Heart left ventricle (tissue), 16 donors: ENCODE measurements around the gene TAGAP. TPM values are rescaled to one million over a fixed set of nuclear protein-coding genes. Genes with fewer than 3 reads are reported as not detected.
"Not testable (repeated sequence)": the region's sequence is repeated elsewhere in the genome, so short reads cannot be mapped to it uniquely, and the experiment has no call there.

Experiments
- ATAC-seq, 4 donors: fragments of 200-7000 bp; cut with Tn5 transposase; one replicate each; pipeline ENCODE4 v1.9.1; 2020 to 2022; ENCODE audit warnings: moderate library complexity in 4 of 4, mild to moderate bottlenecking in 3 of 4, moderate number of reproducible peaks in 1 of 4
- DNase-seq, 5 donors: peaks; one replicate each; pipeline ENCODE4 v3.0.0-alpha.2; 2020
- H3K27ac ChIP-seq, 12 donors: fragments of 200-600 bp; sonication (generic) in 4 of 12; one replicate each; pipeline versions ENCODE4 v1.5.0 to v1.8.0; 2016 to 2022; ENCODE audit warnings: mild to moderate bottlenecking in 2 of 12
- H3K27me3 ChIP-seq, 9 donors: fragments of 200-600 bp; sonication (generic) in 2 of 9; one replicate each; pipeline versions ENCODE4 v1.5.1 to v1.8.0; 2016 to 2022; ENCODE audit warnings: mild to moderate bottlenecking in 3 of 9
- H3K36me3 ChIP-seq, 9 donors: fragments of 200-600 bp; sonication (generic) in 2 of 9; one replicate each; pipeline versions ENCODE4 v1.5.0 to v1.8.0; 2018 to 2022; ENCODE audit warnings: mild to moderate bottlenecking in 2 of 9
- H3K4me1 ChIP-seq, 12 donors: fragments of 200-600 bp; sonication (generic) in 4 of 12; one replicate each; pipeline versions ENCODE4 v1.5.0 to v1.8.0; 2016 to 2022; ENCODE audit warnings: mild to moderate bottlenecking in 3 of 12
- H3K4me3 ChIP-seq, 12 donors: fragments of 200-600 bp; sonication (generic) in 4 of 12; one replicate each; pipeline versions ENCODE4 v1.5.0 to v1.8.0; 2017 to 2022; ENCODE audit warnings: mild to moderate bottlenecking in 9 of 12, moderate library complexity in 4 of 12
- H3K9me3 ChIP-seq, 12 donors: fragments of 200-600 bp; sonication (generic) in 4 of 12; one replicate each; pipeline versions ENCODE4 v1.5.0 to v1.8.0; 2016 to 2022; ENCODE audit warnings: mild to moderate bottlenecking in 1 of 12
- CTCF ChIP-seq, 12 donors: fragments of 200-600 bp; sonication (generic) in 4 of 12; IDR thresholded peaks; one replicate each; pipeline versions ENCODE4 v1.5.0 to v1.8.0; 2018 to 2022; ENCODE audit warnings: antibody characterized with exemption in 12 of 12, mild to moderate bottlenecking in 5 of 12
- POLR2A ChIP-seq, 2 donors: fragments of 450-650 bp; IDR thresholded peaks; one replicate each; pipeline ENCODE4 v1.6.1; 2017; ENCODE audit warnings: antibody characterized with exemption in 2 of 2, mild to moderate bottlenecking in 2 of 2, moderate library complexity in 2 of 2
- WGBS, 4 donors: extraction: QIAGEN DNeasy Blood & Tissue Kit in 2 of 4; methylation state at CpG; one replicate each; pipeline versions ENCODE4 v1.1.5 to v1.1.7; 2013 to 2018; 5-methylcytosine and 5-hydroxymethylcytosine counted together
- intact Hi-C, 10 donors: fragments of 100-400 bp; cut with DNase I; formaldehyde crosslinking; loops; one replicate each; pipeline versions ENCODE4 v1.11.1 to v1.14.2; 2022
- polyA plus RNA-seq, 2 donors: library from polyadenylated mRNA; stranded (reverse); fragments of 200-250 nt; gene quantifications; one replicate each; pipeline ENCODE4 v1.2.3, GENCODE V29; 2013
- total RNA-seq, 9 donors: library from RNA; depleted of rRNA in 2 of 9; stranded (reverse); fragments of >200 nt in 2 of 9; fragmentation: NEBNext Ultra II Directional in 3 of 9; extraction: Animal tissue kit (Norgen Biotek cat#: 25700) in 3 of 9; gene quantifications; one replicate each; pipeline versions ENCODE4 v1.1.0 to v1.2.4, GENCODE V29; 2016 to 2023
- donor health status: ischemic (EF 13 %, LVEDD 7.1; RV severe dilation, severe dysfunction).
- donor health status: healthy with polysubstance abuse.
- donor health status: DM: no; HTN: yes; CAD: no.
- donor health status: DM: no; HTN: no; CAD: no.
- donor health status: ischemic (EF 25% LVEDD 6.9; RV normal size, moderate dysfunction).
- donor health status: ischemic (EF 25% LVEDD 5.7; RV mildly dilated, moderate dysfunction).
- donor health status: healthy.
- donor health status: DM: yes; HTN: yes; CAD: no.
- donor health status: ischemic (EF 35%, LVEDD 5.7; RV mildly dilated, moderate dysfunction).
- donor health status: nonischemic (EF 11% LVEDD 7.7; RV severe dilation, severe dysfunction).
- donor health status: DM: yes; HTN: yes; CAD: no.
- donor health status: PGD.
- donor health status: ischemic (EF 29% LVEDD 5.4; RV normal size, mild dysfunction).
- donor health status: nonischemic (EF 23%, LVEDD 6.1; RV moderate dilation, normal function).

Gene TAGAP
- total and polyA plus RNA-seq, 11 donors = 0.23 to 9.3 (median 1.3) TPM

GRCh38 chr6:159035891-159036290 is 8.9 kb downstream of the TAGAP start:
- Histone ChIP-seq H3K9me3 (no peaks in the 10 kb centered on the region), H3K4me1 (peaks cover 0 to 68% (median 0%) of the 10 kb centered on the region in 12 donors), H3K27me3 (no peaks in the 10 kb centered on the region), H3K36me3 (peaks cover 0 to 53% (median 0%) of the 10 kb centered on the region in 9 donors), H3K4me3 (no peak overlapping the region), H3K27ac (no peak overlapping the region)
- intact Hi-C loops = no loop called here
- TF ChIP-seq CTCF (IDR thresholded peaks at IDR 0.05) = no peak
- no peak for TF ChIP-seq POLR2A (IDR thresholded peaks at IDR 0.05)
- DNase-seq (no peak), ATAC-seq (no peak)
- 90 to 92% (median 90%) methylated on average over 12 to 17 of the region's 17 CpGs for WGBS, 4 donors

- 85 to 88% (median 87%) methylated on average over 11 of the region's 11 CpGs for WGBS, 4 donors
- intact Hi-C loops = no loop called here
- no peak for ATAC-seq
- peaks cover 0 to 34% (median 0%) of the 10 kb centered on the region in 9 donors for H3K36me3 ChIP-seq
- no peaks in the 10 kb centered on the region for H3K9me3 ChIP-seq
- peaks cover 0 to 43% (median 0%) of the 10 kb centered on the region in 12 donors for H3K4me1 ChIP-seq
- H3K27ac ChIP-seq = peak overlapping the region in 1 of 12 donors; percentile 66
- no peak for DNase-seq
- H3K27me3 ChIP-seq = no peaks in the 10 kb centered on the region
- H3K4me3 ChIP-seq = no peak overlapping the region
- TF ChIP-seq POLR2A (IDR thresholded peaks at IDR 0.05) (no peak), CTCF (IDR thresholded peaks at IDR 0.05) (no peak)
Observed at GRCh38 chr6:159033160-159034049, 11.4 kb downstream of the TAGAP start.

GRCh38 chr6:159031846-159032245 is 12.9 kb downstream of the TAGAP start:
- H3K36me3 ChIP-seq = peaks cover 0 to 18% (median 0%) of the 10 kb centered on the region in 9 donors
- intact Hi-C loops = no loop called here
- H3K4me3 ChIP-seq = peak overlapping the region in 1 of 12 donors; percentile 1
- TF ChIP-seq CTCF (IDR thresholded peaks at IDR 0.05) (no peak), POLR2A (IDR thresholded peaks at IDR 0.05) (no peak)
- DNase-seq (no peak), ATAC-seq (no peak)
- no peaks in the 10 kb centered on the region for H3K27me3 ChIP-seq
- H3K4me1 ChIP-seq = peaks cover 0 to 30% (median 0%) of the 10 kb centered on the region in 12 donors
- H3K9me3 ChIP-seq = no peaks in the 10 kb centered on the region
- 79 to 84% (median 82%) methylated on average over 5 of the region's 5 CpGs for WGBS, 4 donors
- peak overlapping the region in 1 of 12 donors; percentile 66 for H3K27ac ChIP-seq

GRCh38 chr6:159030168-159030567 is 14.6 kb downstream of the TAGAP start:
- peaks cover 0 to 1% (median 0%) of the 10 kb centered on the region in 9 donors for H3K36me3 ChIP-seq
- no peak overlapping the region for H3K4me3 ChIP-seq
- peaks cover 0 to 20% (median 0%) of the 10 kb centered on the region in 12 donors for H3K4me1 ChIP-seq
- intact Hi-C loops = no loop called here
- peaks cover 0 to 12% (median 6%) of the 10 kb centered on the region in 12 donors for H3K9me3 ChIP-seq
- no peak overlapping the region for H3K27ac ChIP-seq
- TF ChIP-seq CTCF (IDR thresholded peaks at IDR 0.05) (no peak), POLR2A (IDR thresholded peaks at IDR 0.05) (no peak)
- H3K27me3 ChIP-seq = no peaks in the 10 kb centered on the region
- WGBS, 4 donors = 85 to 91% (median 90%) methylated on average over 2 of the region's 2 CpGs
- no peak for ATAC-seq
- DNase-seq = no peak

GRCh38 chr6:159025224-159025623 is 19.6 kb downstream of the TAGAP start:
- H3K36me3 ChIP-seq, ATAC-seq, intact Hi-C loops, H3K27me3 ChIP-seq, H3K4me1 ChIP-seq, H3K27ac ChIP-seq, DNase-seq, H3K4me3 ChIP-seq: not testable (repeated sequence)
- H3K9me3 ChIP-seq = peaks cover 0 to 37% (median 15%) of the 10 kb centered on the region in 12 donors
- 95 to 100% (median 98%) methylated on average over 1 of the region's 1 CpG for WGBS, 4 donors
